GM11168 (cell line): ENCODE data around the gene VRK1.
"Not testable (repeated sequence)": the region's sequence is repeated elsewhere in the genome, so short reads cannot be mapped to it uniquely, and the experiment has no call there.

Experiments used
- in situ Hi-C: fragments of 300-500 bp; cut with MboI; formaldehyde crosslinking; loops from one replicate; pipeline ENCODE4 v1.12.0; 2022; ENCODE audit warnings: low sequenced_read_pairs; ENCODE audit not compliant: unreplicated experiment

The VRK1 gene

GRCh38 chr14:96796851-96797581 is at the start of gene VRK1:
VRK1 (plus strand) TSS chr14:96797382; CDS start chr14:96833472, 36,090 bp downstream.
- in situ Hi-C loops: no loop called here

GRCh38 chr14:96747608-96748007 is 49.6 kb upstream of the VRK1 start:
- in situ Hi-C loops: loop anchor here (10.0 kb wide), 1 partner anchor 163 kb away; no protein-coding TSS in a partner anchor

- in situ Hi-C loops: loop anchor here (10.0 kb wide), 1 partner anchor 164 kb away; no protein-coding TSS in a partner anchor
Observed at GRCh38 chr14:96748362-96748761, 48.8 kb upstream of the VRK1 start.

GRCh38 chr14:96751505-96751904 is 45.7 kb upstream of the VRK1 start:
- in situ Hi-C loops: no loop called here

- in situ Hi-C loops: no loop called here
Observed at GRCh38 chr14:96752125-96752524, 45.1 kb upstream of the VRK1 start.

GRCh38 chr14:96752594-96752993 is 44.6 kb upstream of the VRK1 start:
- in situ Hi-C loops: no loop called here

- in situ Hi-C loops: no loop called here
Observed at GRCh38 chr14:96754162-96754844, 42.9 kb upstream of the VRK1 start.

GRCh38 chr14:96754845-96755184 is 42.4 kb upstream of the VRK1 start:
- in situ Hi-C loops: no loop called here

GRCh38 chr14:96756745-96757144 is 40.4 kb upstream of the VRK1 start:
- in situ Hi-C loops: no loop called here

- in situ Hi-C loops: no loop called here
Observed at GRCh38 chr14:96757456-96757855, 39.7 kb upstream of the VRK1 start.

GRCh38 chr14:96761066-96761465 is 36.1 kb upstream of the VRK1 start:
- in situ Hi-C loops: no loop called here

GRCh38 chr14:96762650-96763049 is 34.5 kb upstream of the VRK1 start:
- in situ Hi-C loops: no loop called here

- in situ Hi-C loops: no loop called here
Observed at GRCh38 chr14:96764012-96764411, 33.2 kb upstream of the VRK1 start.

GRCh38 chr14:96765205-96765604 is 32.0 kb upstream of the VRK1 start:
- in situ Hi-C loops: not testable (repeated sequence)

GRCh38 chr14:96772929-96773328 is 24.3 kb upstream of the VRK1 start:
- in situ Hi-C loops: no loop called here

GRCh38 chr14:96776791-96777190 is 20.4 kb upstream of the VRK1 start:
- in situ Hi-C loops: no loop called here

GRCh38 chr14:96780500-96780899 is 16.7 kb upstream of the VRK1 start:
- in situ Hi-C loops: no loop called here

GRCh38 chr14:96781371-96781770 is 15.8 kb upstream of the VRK1 start:
- in situ Hi-C loops: no loop called here

GRCh38 chr14:96782436-96782835 is 14.7 kb upstream of the VRK1 start:
- in situ Hi-C loops: no loop called here

- in situ Hi-C loops: no loop called here
Observed at GRCh38 chr14:96783043-96783914, 13.9 kb upstream of the VRK1 start.

- in situ Hi-C loops: no loop called here
Observed at GRCh38 chr14:96783915-96784224, 13.3 kb upstream of the VRK1 start.
